Type B pancreatic cell (in vitro differentiated cells): ENCODE results near the gene NFYC. TPM values are rescaled to one million over a fixed set of nuclear protein-coding genes. Genes with fewer than 3 reads are reported as not detected.

Experiments used
- DNase-seq: peaks from one replicate; pipeline ENCODE4 v3.0.0; 2021; ENCODE audit warnings: mixed read lengths; ENCODE audit not compliant: unreplicated experiment; ENCODE audit errors: extremely low spot score
- H3K27ac Mint-ChIP-seq: 2 replicates; pipeline ENCODE4 v1.8.0; 2021; ENCODE audit warnings: mild to moderate bottlenecking, mixed read lengths
- H3K27me3 Mint-ChIP-seq: 2 replicates; pipeline ENCODE4 v1.8.0; 2021; ENCODE audit warnings: mixed read lengths
- H3K36me3 Mint-ChIP-seq: 2 replicates; pipeline ENCODE4 v1.8.0; 2021; ENCODE audit warnings: mixed read lengths
- H3K4me1 Mint-ChIP-seq: one replicate; pipeline ENCODE4 v1.8.0; 2021; ENCODE audit warnings: mixed read lengths; ENCODE audit not compliant: unreplicated experiment
- H3K4me3 Mint-ChIP-seq: 2 replicates; pipeline ENCODE4 v1.8.0; 2021; ENCODE audit warnings: mild to moderate bottlenecking, mixed read lengths
- H3K9me3 Mint-ChIP-seq: 2 replicates; pipeline ENCODE4 v1.8.0; 2021; ENCODE audit warnings: mixed read lengths
- total RNA-seq: library from RNA; stranded (reverse); gene quantifications from 2 replicates; pipeline ENCODE4 v1.2.1, GENCODE V29; 2021; ENCODE audit warnings: low replicate concordance
- TF ChIP-seq, protein P1 (sequence below): fragments of 200-600 bp; sonication (generic); conservative IDR thresholded peaks from 2 replicates; pipeline ENCODE4 v1.5.0; 2021; ENCODE audit warnings: antibody characterized with exemption, mild to moderate bottlenecking

NFYC gene
- total RNA-seq, 1 donor from 2014 or later: 71.3 TPM

DNA sequence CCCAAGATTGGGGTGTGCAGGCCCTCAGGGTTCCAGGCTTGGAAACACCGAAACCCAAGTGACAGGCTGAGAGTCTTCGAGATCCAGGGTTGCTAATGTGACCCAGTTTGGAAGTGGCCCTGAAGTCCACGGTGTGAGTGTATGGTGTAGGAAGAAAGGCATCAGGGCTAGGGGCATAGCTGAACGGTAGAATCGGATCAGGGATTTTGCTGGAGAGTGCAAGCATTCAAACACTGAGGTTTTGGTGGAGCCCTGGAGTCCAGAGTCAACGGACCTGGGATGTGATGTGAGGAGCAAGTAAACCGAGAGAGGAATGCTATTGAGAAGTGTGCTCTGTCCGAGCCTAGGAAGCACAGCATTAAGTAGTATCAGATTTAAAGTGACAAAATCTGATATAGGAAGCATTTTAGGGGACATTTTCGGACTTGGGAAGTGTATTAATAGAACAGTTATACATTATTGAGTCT lies 958 bp downstream of the NFYC start:
- peaks cover 55% of the 10 kb centered on the region for H3K4me1 Mint-ChIP-seq
- no peaks in the 10 kb centered on the region for H3K9me3 Mint-ChIP-seq
- TF ChIP-seq, protein P1, sequence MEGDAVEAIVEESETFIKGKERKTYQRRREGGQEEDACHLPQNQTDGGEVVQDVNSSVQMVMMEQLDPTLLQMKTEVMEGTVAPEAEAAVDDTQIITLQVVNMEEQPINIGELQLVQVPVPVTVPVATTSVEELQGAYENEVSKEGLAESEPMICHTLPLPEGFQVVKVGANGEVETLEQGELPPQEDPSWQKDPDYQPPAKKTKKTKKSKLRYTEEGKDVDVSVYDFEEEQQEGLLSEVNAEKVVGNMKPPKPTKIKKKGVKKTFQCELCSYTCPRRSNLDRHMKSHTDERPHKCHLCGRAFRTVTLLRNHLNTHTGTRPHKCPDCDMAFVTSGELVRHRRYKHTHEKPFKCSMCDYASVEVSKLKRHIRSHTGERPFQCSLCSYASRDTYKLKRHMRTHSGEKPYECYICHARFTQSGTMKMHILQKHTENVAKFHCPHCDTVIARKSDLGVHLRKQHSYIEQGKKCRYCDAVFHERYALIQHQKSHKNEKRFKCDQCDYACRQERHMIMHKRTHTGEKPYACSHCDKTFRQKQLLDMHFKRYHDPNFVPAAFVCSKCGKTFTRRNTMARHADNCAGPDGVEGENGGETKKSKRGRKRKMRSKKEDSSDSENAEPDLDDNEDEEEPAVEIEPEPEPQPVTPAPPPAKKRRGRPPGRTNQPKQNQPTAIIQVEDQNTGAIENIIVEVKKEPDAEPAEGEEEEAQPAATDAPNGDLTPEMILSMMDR: no peak
- DNase-seq: no peak
- H3K27me3 Mint-ChIP-seq: no peaks in the 10 kb centered on the region
- peaks cover 15% of the 10 kb centered on the region for H3K36me3 Mint-ChIP-seq
- H3K4me3 Mint-ChIP-seq: peak overlapping the region; percentile 99
- peak overlapping the region; percentile 95 for H3K27ac Mint-ChIP-seq

DNA sequence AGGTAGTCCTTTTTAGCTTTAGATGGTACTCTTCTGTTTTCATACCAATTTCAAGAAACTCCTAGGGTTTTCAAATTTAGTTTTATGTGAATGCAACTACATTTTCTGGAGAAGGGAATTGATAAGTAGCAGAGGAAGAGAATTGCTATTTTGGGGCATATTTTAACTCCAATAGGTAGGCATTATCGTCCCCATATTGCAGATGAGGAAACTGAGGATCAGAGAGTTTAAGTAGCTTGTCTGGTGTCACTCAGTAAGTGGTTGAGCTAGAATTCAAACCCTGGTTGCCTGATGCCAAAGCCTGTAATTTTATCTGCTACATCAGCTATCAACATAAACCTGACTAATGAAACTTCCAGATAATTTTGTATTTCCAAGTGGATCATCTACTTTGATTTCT lies 1.9 kb downstream of the NFYC start:
- H3K4me1 Mint-ChIP-seq: peaks cover 58% of the 10 kb centered on the region
- peak overlapping the region; percentile 99 for H3K4me3 Mint-ChIP-seq
- H3K9me3 Mint-ChIP-seq: no peaks in the 10 kb centered on the region
- peaks cover 11% of the 10 kb centered on the region for H3K36me3 Mint-ChIP-seq
- TF ChIP-seq, protein P1: no peak
- no peak for DNase-seq
- no peaks in the 10 kb centered on the region for H3K27me3 Mint-ChIP-seq
- peak overlapping the region; percentile 95 for H3K27ac Mint-ChIP-seq

DNA sequence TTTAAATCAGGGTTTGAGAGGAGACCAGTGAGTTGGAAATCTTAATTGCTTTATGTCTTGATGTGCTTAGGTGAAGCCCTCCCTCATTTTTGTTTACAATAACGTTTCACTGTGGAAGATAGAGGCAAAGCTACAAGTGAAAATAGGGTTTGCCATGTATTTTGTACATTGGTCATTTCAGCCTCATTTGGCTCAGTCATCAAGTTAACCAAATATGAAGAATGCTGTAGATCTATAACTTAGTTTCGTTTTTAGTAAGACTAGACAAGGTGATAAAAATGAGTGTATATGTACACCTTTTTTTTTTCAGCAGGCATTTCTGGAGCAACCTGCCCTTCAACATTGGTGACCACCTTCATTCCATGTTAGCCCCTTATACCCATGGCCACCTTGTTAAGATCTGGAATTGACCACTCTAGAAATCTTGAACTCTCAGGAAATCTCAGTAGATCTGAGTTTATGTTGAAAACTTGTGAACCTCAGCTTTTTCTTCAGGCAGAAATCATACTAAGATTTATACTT lies 2.9 kb downstream of the NFYC start:
- DNase-seq: no peak
- Mint-ChIP-seq H3K9me3 (no peaks in the 10 kb centered on the region), H3K4me3 (peak overlapping the region; percentile 18), H3K36me3 (peaks cover 7% of the 10 kb centered on the region), H3K4me1 (peaks cover 59% of the 10 kb centered on the region), H3K27ac (peak overlapping the region; percentile 25), H3K27me3 (no peaks in the 10 kb centered on the region)
- TF ChIP-seq, protein P1: no peak

DNA sequence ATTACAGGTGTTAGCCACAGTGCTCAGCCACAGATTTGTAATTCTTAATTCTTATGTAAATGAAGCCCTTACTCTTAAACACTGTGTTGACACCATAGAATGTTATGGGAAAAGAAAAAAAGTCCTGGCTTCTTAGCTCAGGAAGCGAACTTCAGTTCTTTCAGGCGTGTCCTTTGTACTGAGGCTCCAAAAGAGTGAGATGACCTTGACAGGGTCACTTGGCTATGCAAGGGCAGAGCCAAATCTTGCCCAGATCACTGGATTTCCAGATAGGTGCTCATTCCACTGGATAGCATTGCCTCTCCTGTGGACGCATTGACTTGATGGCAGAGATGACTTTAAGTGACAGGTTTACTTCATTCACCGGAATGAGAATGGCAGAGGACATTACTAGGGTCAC lies 4.8 kb downstream of the NFYC start:
- DNase-seq: no peak
- Mint-ChIP-seq H3K4me1 (peaks cover 53% of the 10 kb centered on the region), H3K36me3 (peaks cover 1% of the 10 kb centered on the region), H3K9me3 (no peaks in the 10 kb centered on the region), H3K27me3 (no peaks in the 10 kb centered on the region), H3K4me3 (no peak overlapping the region), H3K27ac (peak overlapping the region; percentile 30)
- TF ChIP-seq, protein P1: no peak

DNA sequence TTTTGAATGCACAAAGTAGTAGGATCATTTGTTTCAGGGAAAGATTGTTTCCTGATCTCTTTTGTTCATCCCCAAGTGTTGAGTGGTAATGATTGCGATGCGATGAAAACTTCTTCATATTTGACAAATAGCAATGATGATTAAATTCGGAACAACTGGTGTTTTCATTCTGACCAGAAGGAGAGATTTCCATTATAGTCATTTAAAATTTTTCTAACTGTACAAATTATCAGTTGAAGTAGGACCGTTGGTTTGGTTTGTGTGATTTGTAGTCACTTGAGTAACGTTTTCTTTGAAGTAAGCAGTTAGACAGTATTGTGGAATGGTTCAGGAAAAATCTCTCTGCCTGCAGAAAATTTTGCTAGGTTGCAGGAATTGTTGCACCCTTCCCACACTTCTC lies 5.9 kb downstream of the NFYC start:
- Mint-ChIP-seq H3K4me1 (peaks cover 55% of the 10 kb centered on the region), H3K9me3 (no peaks in the 10 kb centered on the region), H3K27ac (no peak overlapping the region), H3K27me3 (no peaks in the 10 kb centered on the region), H3K36me3 (no peaks in the 10 kb centered on the region), H3K4me3 (no peak overlapping the region)
- TF ChIP-seq, protein P1: no peak
- no peak for DNase-seq

DNA sequence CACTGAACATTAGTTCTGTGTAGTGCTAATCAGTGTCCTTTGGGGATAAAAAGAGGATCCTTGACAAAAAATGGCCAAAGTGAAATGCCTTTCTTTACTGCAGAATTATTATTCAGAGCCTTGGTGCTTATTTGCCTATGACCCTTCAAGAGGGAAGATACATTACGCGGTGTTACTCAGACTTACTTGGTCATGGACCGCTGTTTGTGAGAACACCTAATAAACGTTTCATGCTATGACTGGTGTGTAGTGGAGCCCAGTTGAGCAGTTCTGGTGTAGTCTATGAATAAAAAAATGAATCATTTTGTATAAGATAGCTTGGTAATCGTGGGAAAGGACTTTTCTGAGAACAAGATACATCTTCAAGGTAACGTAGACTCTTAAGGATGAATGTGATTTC lies 8.3 kb downstream of the NFYC start:
- Mint-ChIP-seq H3K36me3 (no peaks in the 10 kb centered on the region), H3K27ac (peak overlapping the region; percentile 29), H3K4me1 (peaks cover 46% of the 10 kb centered on the region), H3K27me3 (no peaks in the 10 kb centered on the region), H3K9me3 (no peaks in the 10 kb centered on the region), H3K4me3 (no peak overlapping the region)
- TF ChIP-seq, protein P1: no peak
- DNase-seq: no peak
